ENCODE results near the gene PPIF. TPM values are rescaled to one million over a fixed set of nuclear protein-coding genes. Genes with fewer than 3 reads are reported as not detected.
A peak's percentile ranks its signal among the peaks of the same experiment; 100 is the strongest.
"Not testable (repeated sequence)": the region's sequence is repeated elsewhere in the genome, so short reads cannot be mapped to it uniquely, and the experiment has no call there.

Gene PPIF
- total RNA-seq, 1 experiment from 2014 or later, result 86.7 TPM

- DNase-seq (ENCODE audit: low read depth), result no peak
These were observed 17.7 kb upstream of the PPIF start for GRCh38 chr10:79329529-79329928.

GRCh38 chr10:79331226-79331625 is 16.0 kb upstream of the PPIF start:
- DNase-seq (ENCODE audit: low read depth), result peak; percentile 44

- peak; percentile 83 for DNase-seq (ENCODE audit: low read depth)
These were observed 15.6 kb upstream of the PPIF start for GRCh38 chr10:79331709-79332108.

- DNase-seq (ENCODE audit: low read depth), result not testable (repeated sequence)
These were observed 14.5 kb upstream of the PPIF start for GRCh38 chr10:79332610-79333315.

GRCh38 chr10:79333513-79333912 is 13.8 kb upstream of the PPIF start:
- peak; percentile 84 for DNase-seq (ENCODE audit: low read depth)

GRCh38 chr10:79334573-79334972 is 12.7 kb upstream of the PPIF start:
- DNase-seq (ENCODE audit: low read depth), result no peak

- no peak for DNase-seq (ENCODE audit: low read depth)
These were observed 12.2 kb upstream of the PPIF start for GRCh38 chr10:79335094-79335469.

- DNase-seq (ENCODE audit: low read depth), result no peak
These were observed 11.6 kb upstream of the PPIF start for GRCh38 chr10:79335470-79336235.

- no peak for DNase-seq (ENCODE audit: low read depth)
These were observed 11.0 kb upstream of the PPIF start for GRCh38 chr10:79336276-79336675.

- no peak for DNase-seq (ENCODE audit: low read depth)
These were observed 10.5 kb upstream of the PPIF start for GRCh38 chr10:79336739-79337138.

GRCh38 chr10:79337783-79338469 is 9.3 kb upstream of the PPIF start:
- DNase-seq (ENCODE audit: low read depth), result not testable (repeated sequence)

GRCh38 chr10:79339266-79339665 is 8.0 kb upstream of the PPIF start:
- DNase-seq (ENCODE audit: low read depth), result no peak

GRCh38 chr10:79340646-79341244 is 6.5 kb upstream of the PPIF start:
- DNase-seq (ENCODE audit: low read depth), result no peak

- DNase-seq (ENCODE audit: low read depth), result no peak
These were observed 4.9 kb upstream of the PPIF start for GRCh38 chr10:79342295-79342761.

- DNase-seq (ENCODE audit: low read depth), result no peak
These were observed 4.3 kb upstream of the PPIF start for GRCh38 chr10:79342811-79343561.

GRCh38 chr10:79344502-79345195 is 2.6 kb upstream of the PPIF start:
- DNase-seq (ENCODE audit: low read depth), result no peak

GRCh38 chr10:79345241-79346011 is 1.8 kb upstream of the PPIF start:
- DNase-seq (ENCODE audit: low read depth), result no peak

GRCh38 chr10:79346012-79346340 is 1.3 kb upstream of the PPIF start:
- DNase-seq (ENCODE audit: low read depth), result no peak

- no peak for DNase-seq (ENCODE audit: low read depth)
These were observed 662 bp upstream of the PPIF start for GRCh38 chr10:79346388-79347225.

Data from HT1080 (cell line).